ENCODE measurements around the gene LSM14B. TPM values are rescaled to one million over a fixed set of nuclear protein-coding genes. Genes with fewer than 3 reads are reported as not detected.
A peak's percentile ranks its signal among the peaks of the same experiment; 100 is the strongest.

The LSM14B gene
- total and polyA plus RNA-seq, 4 donors, result 14.5 to 29.5 (median 19.9) TPM

GRCh38 chr20:62160253-62160652 lies 38.0 kb downstream of the LSM14B start:
- DNase-seq, result no peak
- 89 to 96% methylated on average over 9 of the region's 9 CpGs for WGBS, 2 donors
- Histone ChIP-seq H3K36me3 (ENCODE audit: control insufficient read depth in 1 of 2, insufficient read depth in 2 of 2, low read length in 1 of 2) (peaks cover 4 to 9% of the 10 kb centered on the region in 2 donors), H3K9me3 (ENCODE audit: control insufficient read depth, low read length) (no peaks in the 10 kb centered on the region), H3K27me3 (ENCODE audit: control insufficient read depth in 1 of 2, insufficient read depth in 2 of 2, low read length in 1 of 2) (no peaks in the 10 kb centered on the region), H3K4me3 (ENCODE audit: low read length in 2 of 2) (no peak overlapping the region), H3K27ac (ENCODE audit: low read depth in 1 of 2, low read length in 2 of 2) (no peak overlapping the region), H3K4me1 (ENCODE audit: control insufficient read depth in 1 of 2, insufficient read depth in 2 of 2, low read length in 2 of 2) (no peaks in the 10 kb centered on the region)
- intact Hi-C loops (cut with DNase I), result no loop called here
- ATAC-seq (ENCODE audit: low FRiP score), result no peak

GRCh38 chr20:62160876-62161275 lies 38.6 kb downstream of the LSM14B start:
- H3K9me3 ChIP-seq (ENCODE audit: control insufficient read depth, low read length), result no peaks in the 10 kb centered on the region
- H3K4me1 ChIP-seq (ENCODE audit: control insufficient read depth in 1 of 2, insufficient read depth in 2 of 2, low read length in 2 of 2), result no peaks in the 10 kb centered on the region
- H3K27me3 ChIP-seq (ENCODE audit: control insufficient read depth in 1 of 2, insufficient read depth in 2 of 2, low read length in 1 of 2), result no peaks in the 10 kb centered on the region
- intact Hi-C loops (cut with DNase I), result no loop called here
- H3K27ac ChIP-seq (ENCODE audit: low read depth in 1 of 2, low read length in 2 of 2), result no peak overlapping the region
- DNase-seq (no peak), ATAC-seq (ENCODE audit: low FRiP score) (no peak)
- peaks cover 4 to 12% of the 10 kb centered on the region in 2 donors for H3K36me3 ChIP-seq (ENCODE audit: control insufficient read depth in 1 of 2, insufficient read depth in 2 of 2, low read length in 1 of 2)
- no peak overlapping the region for H3K4me3 ChIP-seq (ENCODE audit: low read length in 2 of 2)
- 91 to 93% methylated on average over 17 of the region's 17 CpGs for WGBS, 2 donors

- H3K36me3 ChIP-seq (ENCODE audit: control insufficient read depth in 1 of 2, insufficient read depth in 2 of 2, low read length in 1 of 2), result peaks cover 4 to 12% of the 10 kb centered on the region in 2 donors
- H3K4me3 ChIP-seq (ENCODE audit: low read length in 2 of 2), result no peak overlapping the region
- H3K27me3 ChIP-seq (ENCODE audit: control insufficient read depth in 1 of 2, insufficient read depth in 2 of 2, low read length in 1 of 2), result no peaks in the 10 kb centered on the region
- H3K9me3 ChIP-seq (ENCODE audit: control insufficient read depth, low read length), result no peaks in the 10 kb centered on the region
- H3K27ac ChIP-seq (ENCODE audit: low read depth in 1 of 2, low read length in 2 of 2), result no peak overlapping the region
- no peak for ATAC-seq (ENCODE audit: low FRiP score)
- DNase-seq, result no peak
- H3K4me1 ChIP-seq (ENCODE audit: control insufficient read depth in 1 of 2, insufficient read depth in 2 of 2, low read length in 2 of 2), result no peaks in the 10 kb centered on the region
- 87 to 89% methylated on average over 17 of the region's 17 CpGs for WGBS, 2 donors
- intact Hi-C loops (cut with DNase I), result no loop called here
Measured at GRCh38 chr20:62161347-62161746, 39.1 kb downstream of the LSM14B start.

GRCh38 chr20:62162765-62163484 lies 40.6 kb downstream of the LSM14B start:
- no peaks in the 10 kb centered on the region for H3K4me1 ChIP-seq (ENCODE audit: control insufficient read depth in 1 of 2, insufficient read depth in 2 of 2, low read length in 2 of 2)
- DNase-seq (no peak), ATAC-seq (ENCODE audit: low FRiP score) (no peak)
- no peaks in the 10 kb centered on the region for H3K9me3 ChIP-seq (ENCODE audit: control insufficient read depth, low read length)
- H3K36me3 ChIP-seq (ENCODE audit: control insufficient read depth in 1 of 2, insufficient read depth in 2 of 2, low read length in 1 of 2), result peaks cover 4 to 12% of the 10 kb centered on the region in 2 donors
- H3K27me3 ChIP-seq (ENCODE audit: control insufficient read depth in 1 of 2, insufficient read depth in 2 of 2, low read length in 1 of 2), result no peaks in the 10 kb centered on the region
- H3K4me3 ChIP-seq (ENCODE audit: low read length in 2 of 2), result no peak overlapping the region
- 94 to 95% methylated on average over 38 of the region's 38 CpGs for WGBS, 2 donors
- intact Hi-C loops (cut with DNase I), result no loop called here
- no peak overlapping the region for H3K27ac ChIP-seq (ENCODE audit: low read depth in 1 of 2, low read length in 2 of 2)

- DNase-seq, result no peak
- no peaks in the 10 kb centered on the region for H3K4me1 ChIP-seq (ENCODE audit: control insufficient read depth in 1 of 2, insufficient read depth in 2 of 2, low read length in 2 of 2)
- no peak overlapping the region for H3K27ac ChIP-seq (ENCODE audit: low read depth in 1 of 2, low read length in 2 of 2)
- 95 to 96% methylated on average over 25 of the region's 25 CpGs for WGBS, 2 donors
- peaks cover 4 to 14% of the 10 kb centered on the region in 2 donors for H3K36me3 ChIP-seq (ENCODE audit: control insufficient read depth in 1 of 2, insufficient read depth in 2 of 2, low read length in 1 of 2)
- ATAC-seq (ENCODE audit: low FRiP score), result no peak
- intact Hi-C loops (cut with DNase I), result no loop called here
- H3K9me3 ChIP-seq (ENCODE audit: control insufficient read depth, low read length), result no peaks in the 10 kb centered on the region
- H3K4me3 ChIP-seq (ENCODE audit: low read length in 2 of 2), result no peak overlapping the region
- no peaks in the 10 kb centered on the region for H3K27me3 ChIP-seq (ENCODE audit: control insufficient read depth in 1 of 2, insufficient read depth in 2 of 2, low read length in 1 of 2)
Measured at GRCh38 chr20:62163485-62163865, 41.2 kb downstream of the LSM14B start.

- Histone ChIP-seq H3K4me1 (ENCODE audit: control insufficient read depth in 1 of 2, insufficient read depth in 2 of 2, low read length in 2 of 2) (no peaks in the 10 kb centered on the region), H3K27me3 (ENCODE audit: control insufficient read depth in 1 of 2, insufficient read depth in 2 of 2, low read length in 1 of 2) (no peaks in the 10 kb centered on the region), H3K4me3 (ENCODE audit: low read length in 2 of 2) (no peak overlapping the region), H3K27ac (ENCODE audit: low read depth in 1 of 2, low read length in 2 of 2) (no peak overlapping the region), H3K9me3 (ENCODE audit: control insufficient read depth, low read length) (no peaks in the 10 kb centered on the region), H3K36me3 (ENCODE audit: control insufficient read depth in 1 of 2, insufficient read depth in 2 of 2, low read length in 1 of 2) (peaks cover 4 to 16% of the 10 kb centered on the region in 2 donors)
- intact Hi-C loops (cut with DNase I), result no loop called here
- DNase-seq (no peak), ATAC-seq (ENCODE audit: low FRiP score) (no peak)
- WGBS, 2 donors, result 95 to 97% methylated on average over 29 of the region's 29 CpGs
Measured at GRCh38 chr20:62163986-62164762, 41.9 kb downstream of the LSM14B start.

- intact Hi-C loops (cut with DNase I), result no loop called here
- H3K27ac ChIP-seq (ENCODE audit: low read depth in 1 of 2, low read length in 2 of 2), result no peak overlapping the region
- H3K27me3 ChIP-seq (ENCODE audit: control insufficient read depth in 1 of 2, insufficient read depth in 2 of 2, low read length in 1 of 2), result no peaks in the 10 kb centered on the region
- peaks cover 4 to 16% of the 10 kb centered on the region in 2 donors for H3K36me3 ChIP-seq (ENCODE audit: control insufficient read depth in 1 of 2, insufficient read depth in 2 of 2, low read length in 1 of 2)
- ATAC-seq (ENCODE audit: low FRiP score), result no peak
- no peak for DNase-seq
- 96% methylated on average over 41 of the region's 41 CpGs for WGBS, 2 donors
- H3K9me3 ChIP-seq (ENCODE audit: control insufficient read depth, low read length), result no peaks in the 10 kb centered on the region
- no peak overlapping the region for H3K4me3 ChIP-seq (ENCODE audit: low read length in 2 of 2)
- no peaks in the 10 kb centered on the region for H3K4me1 ChIP-seq (ENCODE audit: control insufficient read depth in 1 of 2, insufficient read depth in 2 of 2, low read length in 2 of 2)
Measured at GRCh38 chr20:62164879-62165761, 42.8 kb downstream of the LSM14B start.

GRCh38 chr20:62165762-62166399 lies 43.6 kb downstream of the LSM14B start:
- Histone ChIP-seq H3K27ac (ENCODE audit: low read depth in 1 of 2, low read length in 2 of 2) (no peak overlapping the region), H3K27me3 (ENCODE audit: control insufficient read depth in 1 of 2, insufficient read depth in 2 of 2, low read length in 1 of 2) (no peaks in the 10 kb centered on the region), H3K4me1 (ENCODE audit: control insufficient read depth in 1 of 2, insufficient read depth in 2 of 2, low read length in 2 of 2) (no peaks in the 10 kb centered on the region), H3K4me3 (ENCODE audit: low read length in 2 of 2) (no peak overlapping the region), H3K36me3 (ENCODE audit: control insufficient read depth in 1 of 2, insufficient read depth in 2 of 2, low read length in 1 of 2) (peaks cover 4 to 16% of the 10 kb centered on the region in 2 donors), H3K9me3 (ENCODE audit: control insufficient read depth, low read length) (no peaks in the 10 kb centered on the region)
- peak; percentile 33 for ATAC-seq (ENCODE audit: low FRiP score)
- WGBS, 2 donors, result 87 to 91% methylated on average over 25 of the region's 25 CpGs
- intact Hi-C loops (cut with DNase I), result no loop called here
- no peak for DNase-seq
